ENCODE measurements around the gene ZBED4.

ZBED4 gene

DNA sequence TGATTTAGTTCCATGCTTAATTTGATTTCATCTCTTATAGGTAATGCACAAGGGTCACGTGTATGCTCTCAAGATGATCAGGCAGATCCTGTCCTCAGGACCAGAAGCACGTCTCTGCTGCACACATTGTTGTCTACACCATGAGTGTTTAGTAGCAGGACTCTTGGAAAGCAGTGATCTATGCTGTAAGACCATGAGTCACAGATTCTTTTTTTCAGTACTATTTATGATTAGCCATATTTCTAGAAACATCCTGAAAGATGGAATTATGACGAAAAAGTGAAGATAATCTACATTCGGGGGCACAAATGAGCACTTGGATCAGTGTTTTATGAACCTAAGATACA, 29.6 kb downstream of the ZBED4 start:
- FAIRE-seq = no peak

DNA sequence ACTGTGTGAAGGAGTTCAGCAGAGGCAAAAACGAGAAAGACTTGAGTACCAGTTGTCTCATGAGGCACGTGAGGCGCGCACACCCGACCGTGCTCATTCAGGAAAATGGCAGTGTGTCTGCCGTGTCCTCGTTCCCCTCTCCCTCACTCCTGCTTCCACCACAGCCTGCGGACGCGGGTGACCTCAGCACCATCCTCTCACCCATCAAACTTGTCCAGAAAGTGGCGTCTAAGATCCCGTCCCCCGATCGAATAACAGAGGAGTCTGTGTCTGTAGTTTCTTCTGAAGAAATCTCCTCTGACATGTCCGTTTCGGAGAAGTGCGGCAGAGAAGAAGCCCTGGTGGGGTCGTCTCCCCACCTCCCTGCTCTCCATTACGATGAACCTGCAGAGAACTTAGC, 30.4 kb downstream of the ZBED4 start:
- no peak for FAIRE-seq

DNA sequence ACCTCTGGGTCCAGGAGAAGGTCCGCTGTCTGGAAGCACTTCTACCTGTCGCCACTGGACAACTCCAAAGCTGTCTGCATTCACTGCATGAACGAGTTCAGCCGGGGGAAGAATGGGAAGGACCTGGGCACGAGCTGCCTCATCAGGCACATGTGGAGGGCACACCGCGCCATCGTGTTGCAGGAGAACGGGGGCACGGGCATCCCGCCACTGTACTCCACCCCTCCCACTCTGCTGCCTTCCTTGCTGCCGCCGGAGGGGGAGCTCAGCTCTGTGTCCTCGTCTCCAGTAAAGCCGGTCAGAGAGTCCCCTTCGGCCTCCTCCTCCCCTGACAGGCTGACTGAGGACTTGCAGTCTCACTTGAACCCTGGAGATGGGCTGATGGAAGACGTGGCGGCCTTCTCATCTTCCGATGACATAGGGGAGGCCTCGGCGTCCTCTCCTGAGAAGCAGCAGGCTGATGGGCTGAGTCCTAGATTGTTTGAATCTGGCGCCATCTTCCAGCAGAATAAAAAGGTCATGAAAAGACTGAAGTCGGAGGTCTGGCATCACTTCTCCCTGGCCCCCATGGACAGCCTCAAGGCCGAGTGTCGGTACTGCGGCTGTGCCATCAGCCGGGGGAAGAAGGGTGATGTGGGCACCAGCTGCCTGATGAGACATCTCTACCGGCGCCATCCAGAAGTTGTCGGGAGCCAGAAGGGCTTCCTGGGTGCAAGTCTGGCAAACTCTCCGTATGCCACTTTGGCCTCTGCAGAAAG, 31.0 kb downstream of the ZBED4 start:
- no peak for FAIRE-seq

DNA sequence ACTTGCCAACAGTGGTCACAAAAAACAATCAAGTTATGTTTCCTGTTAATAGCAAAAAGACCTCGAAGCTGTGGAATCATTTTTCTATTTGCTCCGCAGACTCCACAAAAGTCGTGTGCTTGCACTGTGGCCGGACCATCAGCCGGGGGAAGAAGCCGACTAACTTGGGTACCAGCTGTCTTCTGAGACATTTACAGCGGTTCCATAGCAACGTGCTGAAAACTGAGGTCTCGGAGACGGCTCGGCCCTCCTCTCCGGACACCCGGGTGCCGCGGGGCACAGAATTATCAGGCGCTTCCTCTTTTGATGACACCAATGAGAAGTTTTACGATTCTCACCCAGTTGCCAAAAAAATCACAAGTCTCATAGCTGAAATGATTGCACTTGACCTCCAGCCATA, 31.6 kb downstream of the ZBED4 start:
- FAIRE-seq = no peak

DNA sequence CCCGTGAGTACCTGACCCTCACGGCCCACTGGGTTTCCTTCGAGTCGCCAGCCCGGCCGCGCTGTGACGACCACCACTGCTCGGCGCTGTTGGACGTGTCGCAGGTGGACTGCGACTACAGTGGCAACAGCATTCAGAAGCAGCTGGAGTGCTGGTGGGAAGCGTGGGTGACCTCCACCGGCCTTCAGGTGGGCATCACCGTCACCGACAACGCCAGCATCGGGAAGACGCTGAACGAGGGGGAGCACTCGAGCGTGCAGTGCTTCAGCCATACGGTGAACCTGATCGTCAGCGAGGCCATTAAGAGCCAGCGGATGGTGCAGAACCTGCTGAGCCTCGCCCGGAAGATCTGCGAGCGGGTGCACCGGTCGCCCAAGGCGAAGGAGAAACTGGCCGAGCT, 32.2 kb downstream of the ZBED4 start:
- FAIRE-seq = no peak

DNA sequence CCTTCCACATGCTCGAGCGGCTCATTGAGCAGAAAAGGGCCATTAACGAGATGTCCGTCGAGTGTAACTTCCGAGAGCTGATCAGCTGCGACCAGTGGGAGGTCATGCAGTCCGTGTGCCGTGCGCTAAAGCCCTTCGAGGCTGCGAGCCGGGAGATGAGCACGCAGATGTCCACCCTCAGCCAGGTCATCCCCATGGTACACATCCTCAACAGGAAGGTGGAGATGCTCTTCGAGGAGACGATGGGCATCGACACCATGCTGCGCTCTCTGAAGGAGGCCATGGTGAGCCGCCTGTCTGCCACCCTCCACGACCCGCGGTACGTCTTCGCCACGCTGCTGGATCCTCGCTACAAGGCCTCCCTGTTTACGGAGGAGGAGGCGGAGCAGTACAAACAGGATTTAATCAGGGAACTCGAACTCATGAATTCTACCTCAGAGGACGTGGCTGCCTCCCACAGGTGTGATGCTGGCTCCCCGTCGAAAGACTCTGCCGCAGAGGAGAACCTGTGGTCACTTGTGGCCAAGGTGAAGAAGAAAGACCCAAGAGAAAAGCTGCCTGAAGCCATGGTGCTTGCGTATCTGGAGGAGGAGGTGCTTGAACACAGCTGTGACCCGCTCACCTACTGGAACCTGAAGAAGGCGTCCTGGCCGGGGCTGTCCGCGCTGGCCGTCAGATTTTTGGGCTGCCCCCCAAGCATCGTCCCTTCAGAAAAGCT, 32.9 kb downstream of the ZBED4 start:
- no peak for FAIRE-seq

DNA sequence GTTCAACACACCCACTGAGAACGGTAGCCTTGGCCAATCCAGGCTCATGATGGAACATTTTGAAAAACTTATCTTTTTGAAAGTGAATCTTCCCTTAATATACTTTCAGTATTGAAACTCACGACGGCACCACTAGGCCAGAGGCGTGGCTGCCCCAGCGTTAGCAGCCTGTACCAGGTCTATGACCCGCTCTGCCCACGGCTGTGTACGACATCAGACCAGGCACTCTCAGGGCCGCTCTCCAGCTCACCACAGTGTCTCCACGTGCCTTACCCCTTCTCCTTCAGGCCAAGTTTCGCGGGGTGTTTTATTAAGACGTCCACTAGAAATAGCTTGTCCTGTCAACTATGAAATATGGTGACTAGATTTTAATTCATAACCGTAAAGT, 33.4 kb downstream of the ZBED4 start:
- no peak for FAIRE-seq

DNA sequence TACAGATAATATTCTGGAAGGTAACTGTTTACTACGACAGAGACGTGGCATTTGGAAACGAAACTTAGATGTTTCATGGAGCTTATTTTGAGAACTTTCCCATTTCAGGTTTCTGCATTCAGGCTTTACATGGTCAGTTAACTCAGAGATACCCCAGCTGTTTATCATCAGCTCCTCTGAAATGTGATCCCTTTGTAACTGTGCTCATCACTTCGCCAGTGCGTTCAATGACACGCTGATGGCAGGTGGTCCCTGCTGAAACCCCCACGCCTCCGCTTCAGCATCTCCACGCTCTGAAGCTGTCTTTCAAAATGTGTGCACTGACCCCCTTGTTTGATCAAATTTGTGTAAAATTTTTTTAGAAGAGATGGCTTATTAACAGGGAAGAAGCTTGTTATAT, 34.1 kb downstream of the ZBED4 start:
- no peak for FAIRE-seq

DNA sequence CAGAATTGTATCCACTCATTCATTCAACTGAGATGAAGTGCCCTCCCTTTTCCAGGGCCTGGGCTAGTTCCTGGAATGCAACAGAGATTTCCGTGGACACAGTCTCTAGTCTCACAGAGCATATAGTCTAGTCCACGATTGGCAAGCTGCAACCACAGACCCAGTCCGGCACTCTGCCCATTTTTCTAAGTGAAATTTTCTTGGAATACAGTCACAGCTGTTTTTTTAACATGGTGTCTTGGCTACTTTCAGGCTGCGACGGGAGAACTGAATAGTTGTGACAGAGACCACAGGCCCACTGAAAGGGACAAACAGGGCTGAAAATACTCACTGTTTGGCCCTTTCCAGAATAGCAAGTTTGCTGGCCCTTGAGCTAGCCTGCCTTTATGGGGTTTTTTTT, 35.4 kb downstream of the ZBED4 start:
- FAIRE-seq = no peak

DNA sequence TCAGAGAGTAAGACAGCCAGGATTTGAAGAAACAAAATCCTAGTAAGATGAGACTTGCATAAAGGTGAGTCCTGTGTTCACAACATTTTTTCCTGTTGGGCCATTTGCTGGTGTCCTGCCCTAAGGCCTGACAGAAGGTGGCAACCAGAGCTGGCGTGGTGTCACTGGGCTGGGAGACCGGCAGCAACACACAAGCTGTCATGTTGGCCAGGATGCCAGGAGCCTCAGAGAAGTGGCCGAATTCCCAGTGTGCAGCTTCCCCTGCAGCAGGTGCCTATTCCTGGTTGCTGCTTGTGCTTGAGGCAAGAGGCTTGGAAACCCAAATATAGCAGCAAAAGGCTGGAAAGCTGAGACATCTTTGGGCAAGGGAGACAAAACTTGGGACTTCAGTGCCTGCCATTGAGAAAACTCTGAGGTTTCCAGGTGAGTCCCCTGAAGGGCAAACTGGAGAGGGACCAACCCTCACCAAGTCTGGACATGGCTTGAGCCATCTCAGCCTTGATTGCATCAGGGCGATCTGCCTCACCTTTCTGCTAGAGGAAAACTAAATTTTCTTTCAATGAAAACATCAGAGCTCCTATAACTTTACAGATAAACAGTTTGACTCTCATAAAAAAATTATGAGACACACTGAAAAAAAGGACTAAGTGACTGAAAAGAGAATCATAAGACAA, 38.7 kb downstream of the ZBED4 start:
- FAIRE-seq = no peak

DNA sequence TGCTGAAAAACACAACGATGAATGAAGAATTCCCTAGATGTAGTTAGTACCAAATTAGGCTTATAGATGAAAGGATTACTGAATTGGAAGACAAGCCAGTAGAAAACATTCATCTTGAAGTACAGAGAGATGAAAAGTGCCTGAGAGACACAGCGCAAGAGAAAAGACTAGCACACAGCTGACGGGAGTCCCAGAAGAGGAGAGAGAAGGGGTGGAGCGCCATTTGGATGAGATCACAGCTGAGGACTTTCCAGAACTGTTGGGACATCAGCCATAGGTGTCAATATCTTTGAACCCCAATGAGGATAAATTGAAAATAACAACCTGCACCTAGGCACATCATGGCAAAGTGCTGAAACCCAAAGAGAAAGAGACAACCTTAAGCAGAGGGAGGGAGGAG, 39.4 kb downstream of the ZBED4 start:
- FAIRE-seq = no peak

DNA sequence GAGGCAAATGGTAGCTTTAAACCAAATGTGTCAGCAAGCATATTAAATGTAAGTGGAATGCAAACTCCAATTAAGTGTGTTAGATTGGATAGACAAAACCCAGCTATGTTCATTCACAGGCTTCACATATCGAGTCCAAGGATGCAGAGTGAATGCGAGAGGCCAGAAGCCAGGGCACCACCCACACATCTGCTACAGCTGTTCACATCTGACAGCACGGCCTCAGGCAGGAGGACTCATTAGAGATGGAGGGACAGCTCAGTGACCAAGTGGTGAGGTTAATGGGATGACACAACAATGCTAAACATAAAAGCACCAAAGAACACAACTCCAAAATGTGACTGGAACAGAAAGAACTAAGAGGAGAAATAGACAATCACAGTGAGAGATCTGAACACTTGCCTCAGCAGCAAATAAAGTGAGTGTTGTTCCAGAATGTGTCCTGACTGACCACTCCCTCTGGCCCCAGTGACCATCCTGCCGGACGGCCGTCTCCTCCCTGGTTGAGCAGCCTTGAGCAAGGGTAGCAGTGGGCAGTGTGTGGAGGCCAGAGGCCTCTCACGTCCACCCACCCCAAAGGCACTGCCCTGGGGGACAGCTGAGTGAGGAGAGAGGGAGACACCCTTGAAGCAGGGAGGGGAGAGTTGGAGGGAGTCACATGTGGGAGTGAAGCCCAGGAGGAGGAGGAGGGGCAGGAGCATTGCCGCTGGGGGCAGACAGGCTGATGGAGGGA, 40.8 kb downstream of the ZBED4 start:
- no peak for FAIRE-seq

DNA sequence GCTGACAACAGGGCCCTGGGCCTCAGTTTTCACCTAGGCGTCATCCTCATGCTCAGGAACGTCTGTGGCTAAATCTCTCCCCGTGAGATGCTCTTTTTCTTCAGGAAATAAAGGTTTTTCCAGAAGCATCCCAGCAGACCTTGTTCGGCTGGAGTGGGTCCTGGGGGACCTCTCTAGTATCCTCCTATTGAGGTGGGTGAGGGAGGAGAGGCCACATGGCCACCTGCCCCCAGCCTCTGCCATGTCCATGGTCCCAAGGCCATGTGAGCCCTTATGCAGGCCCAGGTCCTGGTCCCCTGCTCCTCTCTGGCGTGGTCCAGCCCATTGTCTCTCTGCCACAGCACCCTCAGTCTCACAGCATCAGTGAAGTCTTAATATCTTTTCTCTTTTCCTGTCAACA, 42.6 kb downstream of the ZBED4 start:
- FAIRE-seq = no peak

DNA sequence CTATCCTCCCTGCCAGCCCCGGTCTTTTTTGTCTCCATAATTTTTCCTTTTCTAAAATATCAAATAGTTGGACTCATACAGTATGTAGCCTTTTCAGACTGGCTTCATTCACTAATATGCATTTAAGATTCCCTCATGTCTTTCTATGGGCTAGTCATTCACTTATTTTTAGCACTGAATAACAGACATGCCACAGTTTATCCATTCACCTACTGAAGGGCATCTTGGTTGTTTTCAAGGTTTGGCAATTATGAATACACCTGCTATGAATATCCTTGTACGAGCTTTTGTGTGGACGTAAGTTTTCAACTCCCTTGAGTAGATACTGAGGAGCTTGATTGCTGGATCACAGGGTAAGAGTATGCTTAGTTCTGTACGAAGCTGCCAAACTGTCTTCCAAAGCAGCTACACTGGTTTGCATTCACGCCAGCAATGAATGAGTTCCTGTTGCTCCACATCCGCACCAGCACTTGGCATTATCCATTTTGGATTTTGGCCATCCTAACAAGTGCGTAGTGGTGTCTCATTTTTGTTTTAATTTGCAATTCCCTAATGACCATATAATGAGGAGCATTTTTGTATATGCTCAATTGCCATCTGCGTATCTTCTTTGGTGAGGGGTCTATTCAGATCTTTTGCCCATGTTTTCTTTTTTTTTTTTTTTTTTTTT, 43.5 kb downstream of the ZBED4 start:
- no peak for FAIRE-seq

DNA sequence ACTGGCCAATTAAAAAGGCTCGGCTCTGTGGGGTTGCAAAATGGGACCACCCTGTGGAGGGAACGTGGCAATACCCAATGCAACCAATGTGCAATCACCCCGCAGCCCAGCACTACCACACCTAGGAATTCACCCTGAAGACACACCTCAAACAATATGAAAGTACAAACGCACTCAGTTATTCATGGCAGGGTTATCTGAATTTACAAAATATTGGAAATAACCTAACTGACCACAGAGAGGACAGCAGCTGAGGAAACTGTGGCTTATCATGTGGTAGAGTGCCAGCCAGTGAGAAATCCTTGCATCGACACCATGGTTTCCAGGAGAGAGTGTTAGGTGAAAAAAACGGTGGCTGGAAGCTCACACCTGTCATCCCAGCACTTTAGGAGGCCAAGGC, 45.9 kb downstream of the ZBED4 start:
- FAIRE-seq = no peak

DNA sequence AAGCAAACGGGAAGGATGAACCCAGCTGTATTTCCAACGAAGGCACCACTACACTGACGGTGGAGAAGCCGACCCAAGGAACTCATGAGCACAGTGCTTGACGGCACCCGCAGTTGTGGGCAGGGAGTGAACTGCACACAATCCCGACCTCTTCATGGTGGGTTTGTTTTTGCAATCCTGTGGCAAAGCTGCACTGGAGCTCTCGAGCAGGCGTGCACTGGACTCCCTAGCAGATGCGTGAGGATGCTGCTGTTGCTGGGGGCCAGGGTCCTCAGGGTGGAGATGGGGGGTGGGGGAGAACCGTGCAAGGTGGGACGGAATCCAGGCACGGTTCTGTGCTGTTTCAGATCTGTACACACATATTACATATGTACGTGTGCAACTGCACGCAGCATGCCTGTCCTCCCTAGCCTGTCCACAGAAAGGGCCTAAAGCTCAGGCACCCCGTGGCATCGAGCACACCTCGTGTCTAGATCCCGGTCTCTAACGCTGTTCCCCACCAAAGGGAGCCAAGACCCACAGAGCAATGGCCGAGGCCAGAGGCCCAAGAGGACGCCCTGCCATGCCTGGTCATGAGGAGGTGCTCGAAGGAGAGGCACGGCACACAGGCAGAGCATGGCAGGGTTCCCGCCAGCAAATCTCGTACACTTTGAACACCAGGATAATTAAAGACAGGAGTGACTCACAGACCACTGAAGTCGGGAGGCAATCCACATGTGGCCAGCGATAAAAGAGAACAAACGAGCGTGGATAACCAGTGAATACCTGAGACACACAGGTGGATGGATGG, 47.0 kb downstream of the ZBED4 start:
- no peak for FAIRE-seq

DNA sequence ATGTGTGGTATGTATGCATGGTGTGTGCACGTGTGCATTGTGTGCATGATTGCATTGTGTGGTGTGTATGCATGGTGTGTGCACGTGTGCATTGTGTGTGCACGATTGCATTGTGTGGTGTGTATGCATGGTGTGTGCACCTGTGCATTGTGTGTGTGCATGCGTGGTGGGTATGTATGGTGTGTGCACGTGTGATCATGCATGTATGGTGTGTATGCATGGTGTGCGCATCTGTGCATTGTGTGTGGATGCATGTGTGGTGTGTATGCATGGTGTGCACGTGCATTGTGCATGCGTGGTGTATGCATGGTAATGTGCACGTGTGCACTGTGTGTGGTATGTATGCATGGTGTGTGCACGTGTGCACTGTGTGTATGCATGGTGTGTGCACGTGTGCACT, 47.8 kb downstream of the ZBED4 start:
- no peak for FAIRE-seq

DNA sequence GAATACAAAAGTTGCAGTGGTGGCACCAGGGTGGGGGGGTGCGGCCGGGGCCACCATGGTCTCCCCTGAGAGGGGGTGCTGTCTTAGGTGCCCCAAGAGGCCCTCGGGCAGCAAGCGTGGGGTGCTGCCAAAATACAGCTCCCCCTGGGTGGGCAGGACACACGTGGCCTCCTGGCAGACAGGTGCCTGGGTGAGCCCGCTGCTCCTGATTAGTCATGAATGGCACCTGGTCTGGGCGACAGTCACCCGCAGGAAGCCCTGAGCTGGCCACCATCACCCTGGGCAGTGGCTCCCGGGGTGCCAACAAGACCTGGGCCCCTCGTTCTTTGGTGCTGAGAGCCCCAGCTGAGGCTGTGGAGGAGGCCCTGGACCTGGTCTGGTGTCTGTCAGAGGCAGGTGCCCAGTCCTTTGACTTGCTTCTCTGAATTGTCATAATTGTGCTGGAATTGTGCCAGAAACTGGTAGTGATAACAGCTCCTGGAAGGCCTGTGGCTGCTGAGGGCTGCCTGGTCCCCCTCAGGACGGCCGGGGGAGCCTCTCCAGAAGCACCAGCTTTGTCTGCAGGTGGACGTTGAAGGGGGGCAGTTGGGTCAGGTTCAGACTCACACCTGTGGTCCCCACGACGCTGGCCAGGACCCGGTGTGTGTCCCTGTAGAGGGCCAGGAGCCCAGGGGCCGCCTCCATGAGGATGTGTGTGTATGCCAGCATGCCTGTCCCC, 49.8 kb downstream of the ZBED4 start:
- FAIRE-seq = no peak

DNA sequence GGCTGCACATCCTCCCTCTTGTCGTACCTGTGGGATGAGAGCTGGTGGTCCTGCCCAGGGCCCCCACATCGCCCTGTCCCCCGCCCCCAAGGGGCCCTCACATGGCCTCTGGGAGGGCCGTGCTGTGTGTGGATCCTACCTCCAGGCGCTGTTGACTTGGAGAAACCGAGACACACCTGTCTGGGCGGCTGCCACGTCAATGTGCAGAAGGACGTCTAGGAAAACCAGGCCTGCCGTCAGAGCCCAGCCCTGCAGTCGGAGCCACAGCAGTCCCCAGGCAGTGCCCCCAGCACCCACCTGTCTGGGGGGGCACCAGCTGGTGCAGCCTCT, 50.4 kb downstream of the ZBED4 start:
- no peak for FAIRE-seq

DNA sequence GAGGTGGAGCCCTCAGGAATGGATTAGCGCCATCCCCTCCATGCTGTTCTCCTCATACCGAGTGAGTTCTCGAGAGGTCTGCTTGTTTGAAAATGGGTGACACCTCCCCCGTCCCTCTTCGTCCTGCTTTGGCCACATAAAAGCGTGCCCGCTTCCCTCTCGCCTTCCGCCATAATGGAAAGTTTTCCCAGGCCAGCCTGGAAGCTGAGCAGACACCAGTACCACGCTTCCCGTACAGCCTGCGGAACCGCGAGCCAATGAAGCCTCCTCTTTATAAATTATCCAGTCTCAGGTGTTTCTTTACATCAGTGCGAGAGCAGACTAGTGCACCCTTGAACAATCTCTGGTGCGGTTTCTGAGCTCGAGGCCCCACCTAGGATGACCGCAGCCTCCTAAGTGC, 51.8 kb downstream of the ZBED4 start:
- no peak for FAIRE-seq

DNA sequence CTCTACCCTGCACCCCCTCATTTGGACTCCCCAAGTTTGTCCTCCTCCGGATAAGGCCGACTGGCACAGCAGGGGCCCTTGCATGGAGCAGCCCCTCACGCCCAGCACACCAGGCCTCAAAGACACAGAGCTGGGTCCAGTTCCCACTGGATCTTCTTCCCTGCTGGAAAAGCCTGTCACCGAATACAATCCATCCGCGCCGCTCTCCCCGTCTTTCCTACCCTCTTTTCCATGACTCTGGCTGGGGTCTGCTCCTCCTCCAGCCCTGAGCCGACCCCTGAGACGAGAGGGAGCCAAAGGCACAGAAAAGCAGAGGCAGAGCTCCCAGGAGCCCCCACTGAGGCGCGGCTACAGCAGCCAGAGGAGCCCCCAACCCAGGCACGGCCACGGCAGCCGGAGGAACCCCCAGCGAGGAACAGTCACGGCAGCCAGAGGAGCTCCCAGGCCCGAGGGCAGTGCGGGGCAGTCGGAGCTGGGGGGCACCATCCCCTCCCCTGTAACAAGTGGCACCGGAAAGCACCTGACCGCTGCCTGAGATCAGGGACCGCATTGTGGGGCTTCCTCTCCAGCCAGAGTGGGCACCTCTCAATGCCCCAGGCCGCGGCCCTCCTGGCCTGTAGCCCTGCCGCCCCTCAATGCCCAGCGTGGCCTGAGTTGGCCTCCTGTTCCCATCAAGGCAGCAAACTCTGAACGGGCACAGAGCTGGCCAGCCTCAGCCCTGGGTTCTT, 52.6 kb downstream of the ZBED4 start:
- no peak for FAIRE-seq

Data from A204.1 (cell line).